ENCODE data around the gene ZNF768.

Gene ZNF768

GRCh38 chr16:30526137-30526822 lies at the start of gene ZNF768:
Gene ZNF768 (minus strand): TSS chr16:30526566. CDS start chr16:30526413, 153 bp downstream.
- peak in 1 of 2 donors; percentile 85 for DNase-seq

DNA sequence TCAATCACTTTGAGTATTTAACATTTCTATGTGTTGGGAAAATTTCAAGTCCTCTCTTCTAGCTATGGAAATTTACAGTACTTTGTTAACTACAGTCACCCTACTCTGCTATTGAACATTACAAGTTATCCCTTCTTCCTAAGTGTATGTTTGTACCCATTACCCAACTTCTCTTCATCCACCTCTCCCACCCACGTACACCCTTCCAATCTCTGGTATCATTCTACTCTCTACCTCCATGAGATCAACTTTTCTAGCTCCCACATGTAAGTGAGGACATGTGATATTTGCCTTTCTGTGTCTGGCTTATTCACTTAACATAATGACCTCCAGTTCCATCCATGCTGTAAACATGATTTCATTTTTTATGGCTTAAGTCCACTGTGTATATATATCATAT lies 48.3 kb upstream of the ZNF768 start:
- DNase-seq = no peak

GRCh38 chr16:30571445-30572322 lies 45.3 kb upstream of the ZNF768 start, which contains the start of gene ZNF688:
Gene ZNF688 (minus strand): TSS chr16:30571714. CDS start chr16:30571629, 85 bp downstream.
- peak; percentile 89 to 98 for DNase-seq

- no peak for DNase-seq
These were observed 44.5 kb upstream of the ZNF768 start for GRCh38 chr16:30570636-30571444.

- DNase-seq = no peak
These were observed 43.6 kb upstream of the ZNF768 start for GRCh38 chr16:30569746-30570635.

GRCh38 chr16:30569281-30569680 lies 42.9 kb upstream of the ZNF768 start:
- no peak for DNase-seq

DNA sequence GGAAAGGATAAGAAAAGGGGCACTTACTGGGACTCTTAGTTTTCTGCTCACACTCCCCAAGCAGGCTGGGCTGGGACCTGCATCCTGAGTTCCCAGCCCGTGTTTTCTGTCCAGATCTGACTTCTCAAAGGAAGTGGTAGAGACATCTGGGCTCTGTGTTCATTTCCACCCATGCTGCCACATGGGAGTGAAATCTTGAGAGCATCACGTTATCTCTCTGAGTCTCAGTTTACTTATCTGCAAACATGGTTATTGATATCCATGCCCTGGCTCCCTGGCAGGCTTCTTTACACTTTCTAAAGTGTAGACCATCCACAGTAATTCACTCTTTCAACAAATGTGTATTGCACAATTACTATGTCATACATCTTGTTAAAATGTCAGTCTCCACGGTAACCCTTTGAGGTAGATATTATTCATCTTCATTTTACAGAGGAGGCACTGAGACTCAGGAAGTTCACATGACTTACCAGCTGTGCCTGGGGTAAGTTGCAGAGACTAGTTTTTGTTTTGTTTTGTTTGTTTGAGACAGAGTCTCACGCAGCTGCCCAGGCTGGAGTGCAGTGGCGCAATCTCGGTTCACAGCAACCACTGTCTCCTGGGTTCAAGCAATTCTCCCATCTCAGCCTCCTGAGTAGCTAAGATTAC lies 41.7 kb upstream of the ZNF768 start:
- DNase-seq = peak; percentile 18 to 95

DNA sequence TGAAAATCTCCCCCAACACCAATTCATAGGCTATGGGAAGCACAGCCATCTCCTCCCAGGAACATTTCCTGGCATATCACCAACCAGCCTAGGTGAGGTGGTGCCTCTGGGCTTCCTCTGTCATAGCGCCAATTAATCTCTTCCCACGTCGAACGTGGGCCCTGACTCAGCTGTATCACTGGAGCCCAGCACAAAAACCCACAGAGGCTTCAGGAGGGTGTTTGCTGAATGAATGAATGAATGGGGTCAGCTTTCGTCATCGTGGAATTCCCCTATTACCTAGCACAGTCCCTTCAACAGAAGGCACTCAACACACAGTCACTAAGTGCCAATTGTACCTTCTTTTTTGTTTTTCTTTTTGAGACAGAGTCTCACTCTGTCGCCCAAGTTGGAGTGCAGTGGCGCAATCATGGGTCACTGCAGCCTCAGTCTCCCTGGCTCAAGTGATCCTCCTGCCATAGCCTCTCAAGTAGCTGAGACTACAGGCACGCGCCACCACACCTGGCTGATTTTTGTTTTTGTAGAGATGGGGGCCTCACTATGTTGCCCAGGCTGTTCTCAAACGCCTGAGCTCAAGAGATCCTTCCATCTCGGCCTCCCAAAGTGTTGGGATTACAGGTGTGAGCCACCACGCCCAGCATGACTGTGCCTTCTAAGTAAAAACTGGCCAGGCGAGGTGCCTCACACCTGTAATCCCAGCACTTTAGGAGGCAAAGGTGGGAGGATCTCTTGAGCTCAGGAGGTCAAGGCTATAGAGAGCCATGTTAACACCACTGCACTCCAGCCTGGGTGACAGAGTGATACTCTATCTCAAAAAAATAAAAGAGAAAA lies 41.0 kb upstream of the ZNF768 start:
- peak in 1 of 2 donors; percentile 10 for DNase-seq

DNA sequence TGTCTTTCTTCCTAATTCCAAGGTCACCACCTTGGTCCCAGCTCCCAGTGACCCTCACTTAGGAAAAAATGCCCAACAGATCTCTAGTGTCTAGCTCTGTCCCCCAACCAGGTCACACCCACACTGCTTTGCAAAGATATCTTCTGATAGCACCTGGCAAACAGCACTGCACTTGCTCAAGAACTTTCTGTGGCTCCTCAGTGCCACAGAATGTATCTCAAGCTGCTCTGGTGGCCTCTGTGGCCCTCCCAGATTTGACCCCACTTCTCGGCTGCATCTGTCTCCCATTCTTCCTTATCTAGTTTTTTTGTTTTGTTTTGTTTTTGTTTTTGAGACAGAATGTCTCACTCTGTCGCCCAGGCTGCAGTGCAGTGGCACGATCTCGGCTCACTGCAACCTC lies 40.2 kb upstream of the ZNF768 start:
- DNase-seq = no peak

- no peak for DNase-seq
These were observed 39.6 kb upstream of the ZNF768 start for GRCh38 chr16:30565984-30566383.

- DNase-seq = no peak
These were observed 39.2 kb upstream of the ZNF768 start for GRCh38 chr16:30565526-30565925.

GRCh38 chr16:30562021-30562420 lies 35.7 kb upstream of the ZNF768 start:
- no peak for DNase-seq

GRCh38 chr16:30561089-30561816 lies 34.9 kb upstream of the ZNF768 start:
- peak; percentile 40 to 67 for DNase-seq

- DNase-seq = no peak
These were observed 33.3 kb upstream of the ZNF768 start for GRCh38 chr16:30559690-30560089.

- DNase-seq = no peak
These were observed 32.5 kb upstream of the ZNF768 start for GRCh38 chr16:30558789-30559377.

- peak; percentile 97 to 98 for DNase-seq
These were observed 31.8 kb upstream of the ZNF768 start, which contains the start of gene ZNF764 for GRCh38 chr16:30557957-30558788. Gene ZNF764 (minus strand): TSS chr16:30558374. CDS start chr16:30558182, 192 bp downstream.

- DNase-seq = no peak
These were observed 31.3 kb upstream of the ZNF768 start for GRCh38 chr16:30557707-30557956.

- DNase-seq = no peak
These were observed 29.7 kb upstream of the ZNF768 start for GRCh38 chr16:30556125-30556473.
